Mesodermal cell (in vitro differentiated cells): ENCODE data around the gene GCSAM.
A peak's percentile ranks its signal among the peaks of the same experiment; 100 is the strongest.
"Not testable (repeated sequence)": the region's sequence is repeated elsewhere in the genome, so short reads cannot be mapped to it uniquely, and the experiment has no call there.

Source experiments
- H3K27ac ChIP-seq: 2 replicates; pipeline ENCODE4 v1.7.0; 2013; ENCODE audit warnings: mild to moderate bottlenecking, low read depth, low read length, moderate library complexity; ENCODE audit not compliant: severe bottlenecking
- H3K36me3 ChIP-seq: 2 replicates; pipeline ENCODE4 v1.7.1; 2013; ENCODE audit warnings: mild to moderate bottlenecking, low read length, moderate library complexity; ENCODE audit not compliant: control insufficient read depth, insufficient read depth
- H3K4me1 ChIP-seq: one replicate; pipeline ENCODE4 v1.7.1; 2013; ENCODE audit warnings: mild to moderate bottlenecking, low read length; ENCODE audit not compliant: insufficient read depth, control insufficient read depth, poor library complexity, severe bottlenecking
- H3K4me3 ChIP-seq: 2 replicates; pipeline ENCODE4 v1.7.0; 2013; ENCODE audit warnings: low read length, control low read depth, mild to moderate bottlenecking; ENCODE audit not compliant: insufficient read depth, poor library complexity, severe bottlenecking; ENCODE audit errors: extremely low read depth
- H3K9me3 ChIP-seq: 2 replicates; pipeline ENCODE4 v1.7.1; 2013; ENCODE audit warnings: mild to moderate bottlenecking, low read length, moderate library complexity; ENCODE audit not compliant: control insufficient read depth
- WGBS, 2 experiments: methylation state at CpG; one replicate each; pipeline ENCODE4 v1.1.5; 2013; ENCODE audit warnings: missing lambda C conversion rate in 2 of 2; ENCODE audit not compliant: insufficient coverage in 2 of 2; 5-methylcytosine and 5-hydroxymethylcytosine counted together

GCSAM gene

DNA sequence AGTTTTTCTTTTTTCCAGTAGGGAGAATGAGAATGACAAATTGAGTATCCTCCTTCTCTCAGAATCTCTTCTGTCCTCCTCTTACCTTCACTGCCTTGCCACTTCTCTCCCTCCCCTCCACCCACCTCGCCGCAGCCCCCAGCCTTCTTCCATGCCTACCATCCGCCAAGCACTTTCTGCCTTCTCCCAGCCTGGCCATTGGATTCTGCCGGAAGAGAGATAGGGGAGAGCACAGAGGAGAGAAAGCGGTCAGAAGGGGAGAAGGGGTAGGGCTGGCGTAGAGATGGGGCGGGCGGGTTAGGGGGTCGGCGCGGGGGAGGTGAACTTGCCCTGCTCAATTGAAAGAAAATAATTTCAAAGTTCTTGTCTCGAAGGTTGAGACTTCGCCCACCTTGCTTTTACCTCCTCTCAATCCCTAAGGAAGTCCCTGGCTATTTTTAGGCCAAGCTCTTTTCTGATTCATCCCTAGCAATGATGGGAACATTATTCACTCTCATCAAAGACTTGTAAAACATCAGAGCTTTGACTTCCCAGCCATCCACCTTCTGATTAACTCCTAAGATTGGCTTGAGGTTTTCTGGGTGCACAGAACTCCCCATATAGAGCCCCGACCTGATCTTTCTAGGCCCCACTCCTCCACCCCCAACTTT lies 46.0 kb downstream of the GCSAM start:
- H3K4me1 ChIP-seq: peaks cover 5% of the 10 kb centered on the region
- WGBS, 2 experiments: 18 to 25% methylated on average over 2 of the region's 14 CpGs
- H3K27ac ChIP-seq: no peak overlapping the region
- H3K36me3 ChIP-seq: no peaks in the 10 kb centered on the region
- H3K9me3 ChIP-seq: no peaks in the 10 kb centered on the region
- peak overlapping the region; percentile 56 for H3K4me3 ChIP-seq

DNA sequence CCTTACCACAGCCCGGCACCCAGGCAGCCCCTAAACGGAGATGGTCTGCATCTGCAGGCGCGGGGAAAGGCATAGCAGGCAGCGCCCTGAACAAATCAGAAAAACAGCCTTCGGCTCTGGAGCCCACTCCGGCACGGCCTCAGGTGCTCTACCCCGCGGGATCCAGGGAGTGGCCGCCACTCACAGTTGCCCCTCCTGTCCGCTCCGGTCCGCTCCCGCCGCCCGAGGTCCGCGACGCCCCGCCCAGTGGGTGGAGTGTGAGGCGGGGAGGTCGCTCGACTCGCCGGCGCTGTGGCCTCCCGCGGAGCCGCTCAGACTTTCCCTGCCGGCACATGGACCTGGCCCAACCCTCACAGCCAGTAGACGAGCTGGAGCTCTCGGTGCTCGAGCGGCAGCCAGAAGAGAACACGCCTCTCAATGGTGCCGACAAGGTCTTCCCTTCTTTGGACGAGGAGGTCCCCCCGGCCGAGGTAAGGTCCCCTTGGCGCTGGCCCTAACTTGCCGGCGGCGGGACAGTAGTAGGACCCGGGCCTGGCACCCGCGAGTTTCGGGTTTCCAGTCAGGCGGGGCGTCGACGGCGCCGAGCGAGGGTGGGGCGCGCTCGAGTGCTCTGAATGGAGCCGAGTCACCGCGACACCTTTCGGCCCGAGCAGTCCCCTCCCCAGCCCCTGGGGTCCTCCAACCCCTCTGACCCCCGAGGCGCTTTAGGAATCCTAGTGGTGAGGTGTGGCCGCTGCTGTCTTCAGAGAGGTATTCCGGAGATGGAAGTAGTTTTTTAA lies 46.8 kb downstream of the GCSAM start, which contains the start of gene C3orf52:
C3orf52 (plus strand) TSS at position 314 of the 779 bp plus-strand sequence; CDS start at position 333, 19 bp downstream.
- Histone ChIP-seq H3K36me3 (no peaks in the 10 kb centered on the region), H3K9me3 (no peaks in the 10 kb centered on the region), H3K4me1 (peaks cover 5% of the 10 kb centered on the region), H3K27ac (peak within 1 kb of the TSS; percentile 44), H3K4me3 (peak within 1 kb of the TSS; percentile 56)
- WGBS, 2 experiments: 0 to 1% methylated on average over 41 of the region's 67 CpGs

DNA sequence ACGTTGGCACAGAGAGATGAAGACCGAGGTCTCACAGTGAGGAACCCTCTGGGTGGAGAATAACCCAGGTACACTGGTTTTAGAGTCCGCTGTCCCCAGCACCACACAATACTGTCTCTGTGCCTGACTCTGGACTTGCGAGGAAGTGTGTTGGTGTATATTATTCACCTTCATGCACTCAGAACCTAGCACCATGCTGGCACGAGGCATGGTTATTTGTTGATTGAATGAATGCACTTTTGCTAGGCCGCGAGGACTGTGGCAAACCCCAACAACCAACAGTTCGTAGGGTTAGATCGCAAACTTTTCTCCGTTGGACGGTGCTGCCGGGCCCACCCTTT lies 47.3 kb downstream of the GCSAM start:
- Histone ChIP-seq H3K4me3 (peak overlapping the region; percentile 56), H3K36me3 (no peaks in the 10 kb centered on the region), H3K9me3 (no peaks in the 10 kb centered on the region), H3K27ac (no peak overlapping the region), H3K4me1 (peaks cover 5% of the 10 kb centered on the region)
- WGBS, 2 experiments: 5 to 29% methylated on average over 6 to 7 of the region's 12 CpGs

DNA sequence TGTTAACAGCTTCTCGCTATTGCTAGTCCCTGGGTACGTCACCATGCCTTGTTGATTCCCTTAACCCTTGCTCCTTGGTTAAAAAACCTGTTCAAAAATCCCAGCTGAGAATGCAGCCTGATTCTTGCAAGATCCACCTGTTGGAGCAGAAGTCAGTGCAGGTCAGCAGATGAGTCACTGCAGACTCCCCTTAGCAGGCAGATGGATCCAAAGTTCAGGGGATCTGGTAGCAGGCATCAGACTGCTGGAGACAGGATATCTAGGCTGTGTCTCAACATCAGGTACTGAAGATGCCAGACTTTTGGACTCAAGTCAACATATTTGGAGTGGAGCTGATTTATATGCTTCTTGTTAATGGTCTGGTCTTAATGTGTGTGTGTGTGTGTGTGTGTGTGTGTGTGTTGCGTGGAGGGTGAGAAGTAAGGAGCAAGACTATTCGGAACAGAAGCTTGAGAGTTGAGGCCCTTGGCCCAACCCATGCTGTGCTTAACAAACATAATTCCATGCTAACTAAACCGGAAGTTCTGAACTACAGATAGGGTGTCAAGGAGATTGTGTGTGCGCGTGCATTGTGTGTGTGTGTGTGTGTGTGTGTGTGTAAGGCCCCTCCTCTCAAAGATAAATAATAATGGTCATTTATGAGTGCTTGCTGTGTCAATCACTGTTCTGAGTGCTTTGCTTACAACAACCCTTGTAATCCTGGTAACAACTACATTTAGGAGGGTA lies 47.9 kb downstream of the GCSAM start:
- 65 to 68% methylated on average over 2 to 3 of the region's 7 CpGs for WGBS, 2 experiments
- no peak overlapping the region for H3K4me3 ChIP-seq
- no peaks in the 10 kb centered on the region for H3K9me3 ChIP-seq
- H3K4me1 ChIP-seq: peaks cover 5% of the 10 kb centered on the region
- H3K36me3 ChIP-seq: no peaks in the 10 kb centered on the region
- no peak overlapping the region for H3K27ac ChIP-seq

DNA sequence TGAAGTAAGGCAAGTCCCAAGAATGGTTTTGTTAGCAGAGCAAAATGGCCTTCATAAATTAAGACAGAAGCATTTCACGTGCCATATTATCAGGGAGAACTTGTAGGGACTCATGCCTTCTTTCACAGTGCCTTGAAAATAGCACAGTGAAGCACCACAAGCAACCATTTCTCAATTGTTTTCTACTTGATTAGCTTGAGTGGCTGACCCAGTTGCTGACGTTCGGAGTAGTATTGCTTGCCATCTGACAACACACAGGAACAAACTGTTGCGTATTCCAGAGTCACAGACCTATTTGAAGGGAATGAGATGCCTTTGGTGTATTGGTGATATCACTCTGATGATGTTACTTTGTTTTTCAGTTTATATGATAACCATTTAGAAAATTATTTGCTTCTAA lies 49.8 kb downstream of the GCSAM start:
- Histone ChIP-seq H3K9me3 (no peaks in the 10 kb centered on the region), H3K36me3 (no peaks in the 10 kb centered on the region), H3K4me3 (no peak overlapping the region), H3K4me1 (no peaks in the 10 kb centered on the region), H3K27ac (no peak overlapping the region)
- WGBS, 2 experiments: 73 to 85% methylated on average over 2 to 3 of the region's 4 CpGs

DNA sequence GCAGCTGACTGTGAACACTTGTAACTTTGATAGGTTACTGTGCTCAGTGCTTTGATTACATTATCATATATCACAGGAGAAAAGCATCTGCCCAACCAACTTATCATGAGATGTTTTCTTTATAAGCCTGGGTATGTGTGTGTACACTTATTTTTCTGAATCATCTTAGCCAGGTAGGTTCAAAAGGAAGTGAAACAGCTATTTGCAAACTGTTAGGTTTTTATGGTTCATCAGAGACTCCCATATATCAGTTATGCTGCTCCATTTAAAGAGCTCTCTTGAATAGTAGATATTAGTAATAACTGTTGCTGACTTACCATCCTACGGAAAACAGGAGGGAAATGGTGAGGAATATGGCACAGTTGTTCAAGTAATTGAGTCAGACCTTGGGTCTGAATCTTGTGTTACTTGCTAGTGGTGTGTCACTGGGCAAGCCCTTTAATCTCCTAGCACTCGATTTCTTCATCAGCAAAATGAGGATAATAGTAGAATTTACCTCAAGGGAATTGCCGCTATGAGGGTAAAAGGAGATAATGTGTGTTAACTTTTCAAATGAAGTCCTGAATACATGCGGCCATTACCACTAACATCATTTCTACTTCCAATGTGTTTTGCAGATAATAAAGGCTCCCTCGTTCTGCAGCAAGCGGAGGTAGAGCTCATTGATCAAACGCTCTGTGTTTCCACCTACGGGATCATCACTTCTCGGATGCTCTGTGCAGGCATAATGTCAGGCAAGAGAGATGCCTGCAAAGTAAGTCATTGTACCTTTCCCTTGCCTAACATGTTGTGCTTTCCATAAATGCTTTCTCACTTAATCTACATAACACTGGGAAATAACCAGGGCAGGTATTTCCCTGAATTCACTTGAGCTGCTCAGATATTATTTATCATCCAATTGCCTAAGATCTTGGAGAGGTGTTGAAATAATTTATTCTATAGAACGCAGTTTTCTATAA lies 54.6 kb downstream of the GCSAM start:
- no peaks in the 10 kb centered on the region for H3K9me3 ChIP-seq
- H3K4me3 ChIP-seq: no peak overlapping the region
- WGBS, 2 experiments: 94 to 97% methylated on average over 6 of the region's 10 CpGs
- no peaks in the 10 kb centered on the region for H3K36me3 ChIP-seq
- peaks cover 9% of the 10 kb centered on the region for H3K4me1 ChIP-seq
- no peak overlapping the region for H3K27ac ChIP-seq

DNA sequence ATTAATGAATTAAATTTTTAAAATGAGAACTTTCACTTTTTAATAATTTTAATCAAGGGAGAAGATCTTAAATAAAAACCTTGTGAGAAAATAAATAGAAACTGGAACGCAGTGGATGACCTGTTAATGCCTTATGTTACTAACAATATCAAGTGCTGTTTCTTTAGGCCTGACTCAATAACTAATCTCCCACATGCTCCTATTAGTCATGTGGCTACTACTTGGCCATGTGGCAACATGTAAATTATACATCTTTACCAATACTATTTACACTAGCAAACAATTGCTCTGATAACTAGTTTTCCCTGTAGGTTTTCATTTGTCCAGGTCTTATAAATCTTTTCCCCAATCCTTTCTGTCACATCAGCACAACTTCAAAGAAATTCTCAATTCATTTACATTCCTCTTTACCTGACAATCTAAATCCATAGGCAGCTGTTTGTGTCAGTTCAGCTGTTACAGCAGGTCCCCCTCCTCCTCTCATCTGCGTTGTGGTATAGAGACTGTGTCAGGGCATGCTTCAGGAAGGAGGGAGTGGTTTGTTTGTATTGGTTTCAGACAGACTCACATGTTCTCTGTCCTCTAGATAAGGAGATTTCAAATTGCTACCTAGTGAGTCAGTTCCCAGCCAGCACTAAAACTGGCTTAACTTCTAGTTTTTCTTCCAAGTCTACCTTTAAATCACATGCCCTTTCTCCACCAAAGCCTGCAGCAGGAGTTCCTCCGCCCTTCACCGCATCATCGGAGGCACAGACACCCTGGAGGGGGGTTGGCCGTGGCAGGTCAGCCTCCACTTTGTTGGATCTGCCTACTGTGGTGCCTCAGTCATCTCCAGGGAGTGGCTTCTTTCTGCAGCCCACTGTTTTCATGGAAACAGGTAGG lies 58.2 kb downstream of the GCSAM start:
- H3K4me1 ChIP-seq: peaks cover 9% of the 10 kb centered on the region
- WGBS, 2 experiments: 49% methylated on average over 4 of the region's 6 CpGs
- peak overlapping the region; percentile 68 for H3K27ac ChIP-seq
- H3K36me3 ChIP-seq: no peaks in the 10 kb centered on the region
- no peak overlapping the region for H3K4me3 ChIP-seq
- no peaks in the 10 kb centered on the region for H3K9me3 ChIP-seq

DNA sequence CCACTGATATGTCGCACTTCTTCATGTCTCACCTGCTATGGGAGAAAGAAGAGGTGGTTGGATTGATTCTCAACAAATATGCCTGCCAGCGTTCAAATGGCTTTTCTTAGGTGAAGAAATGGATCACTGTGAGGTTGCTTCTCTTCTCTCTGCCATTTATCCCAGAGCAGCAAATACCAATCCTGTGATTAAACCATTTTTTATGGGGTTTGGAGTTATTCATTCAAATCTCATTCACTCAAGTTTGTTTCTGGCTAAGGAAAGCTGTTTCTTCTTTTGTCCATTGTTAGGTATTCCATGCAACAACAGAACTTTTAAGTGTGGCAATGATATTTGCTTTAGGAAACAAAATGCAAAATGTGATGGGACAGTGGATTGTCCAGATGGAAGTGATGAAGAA lies 59.0 kb downstream of the GCSAM start:
- no peak overlapping the region for H3K4me3 ChIP-seq
- no peaks in the 10 kb centered on the region for H3K36me3 ChIP-seq
- WGBS, 2 experiments: 88 to 100% methylated on average over 1 of the region's 2 CpGs
- no peaks in the 10 kb centered on the region for H3K9me3 ChIP-seq
- H3K27ac ChIP-seq: no peak overlapping the region
- peaks cover 9% of the 10 kb centered on the region for H3K4me1 ChIP-seq

DNA sequence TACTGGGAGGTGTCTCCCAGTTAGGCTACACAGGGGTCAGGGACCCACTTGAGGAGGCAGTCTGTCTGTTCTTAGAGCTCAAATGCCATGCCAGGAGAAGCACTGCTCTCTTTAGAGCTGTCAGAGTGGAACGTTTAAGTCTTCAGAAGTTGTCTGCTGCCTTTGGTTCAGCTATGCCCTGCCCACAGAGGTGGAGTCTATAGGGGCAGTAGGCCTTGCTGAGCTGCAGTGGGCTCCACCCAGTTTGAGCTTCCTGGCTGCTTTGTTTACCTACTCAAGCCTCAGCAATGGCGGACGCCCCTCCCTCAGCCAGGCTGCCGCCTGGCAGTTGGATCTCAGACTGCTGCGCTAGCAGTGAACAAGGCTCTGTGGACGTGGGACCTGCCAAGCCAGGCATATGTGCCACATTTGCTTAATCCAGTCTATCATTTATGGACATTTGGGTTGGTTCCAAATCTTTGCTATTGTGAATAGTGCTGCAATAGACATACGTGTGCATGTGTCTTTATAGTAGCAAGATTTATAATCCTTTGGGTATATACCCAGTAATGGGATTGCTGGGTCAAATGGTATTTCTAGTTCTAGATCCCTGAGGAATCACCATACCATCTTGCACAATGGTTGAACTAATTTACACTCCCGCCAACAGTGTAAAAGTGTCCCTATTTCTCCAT lies 60.5 kb downstream of the GCSAM start:
- not testable (repeated sequence) for H3K36me3 ChIP-seq, H3K9me3 ChIP-seq, H3K4me3 ChIP-seq, H3K27ac ChIP-seq, H3K4me1 ChIP-seq
- WGBS, 2 experiments: 88 to 95% methylated on average over 8 of the region's 8 CpGs
